ENCODE results near the gene DNAJB8. TPM values are rescaled to one million over a fixed set of nuclear protein-coding genes. Genes with fewer than 3 reads are reported as not detected.

The DNAJB8 gene
- total RNA-seq, 1 donor from 2014 or later: not detected

DNA sequence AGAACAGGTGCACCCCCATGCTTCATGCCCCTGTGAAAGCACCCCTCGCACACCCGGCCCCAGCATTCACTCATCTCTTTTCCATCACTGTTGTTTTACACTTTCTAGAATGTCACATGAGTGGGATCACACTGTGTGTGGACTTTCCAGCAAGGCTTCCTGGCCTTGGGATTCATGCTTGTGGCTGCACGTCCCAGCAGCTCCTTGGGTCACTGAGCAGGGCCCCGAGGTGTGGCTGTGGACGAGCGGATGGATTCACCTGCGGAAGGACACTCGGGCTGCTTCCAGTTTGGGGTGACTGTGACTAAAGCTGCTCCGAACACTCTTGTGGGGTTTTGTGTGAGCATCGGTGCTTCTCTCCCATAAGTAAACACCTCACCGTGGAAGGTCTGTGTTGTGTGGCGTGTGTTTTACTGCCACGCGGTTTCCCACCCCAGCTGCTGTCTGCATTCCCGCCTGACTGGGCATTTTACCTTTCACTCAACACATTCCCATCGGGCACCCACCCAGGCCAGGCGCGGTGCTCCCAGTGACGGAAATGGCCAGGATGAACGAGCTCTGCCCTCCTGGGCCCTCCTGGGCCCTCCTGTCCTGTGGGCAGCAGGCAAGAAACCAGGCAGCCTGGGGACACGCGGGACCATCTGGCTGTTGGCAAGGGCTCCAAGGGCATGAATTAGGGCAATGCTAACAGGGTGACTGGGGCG lies 41.4 kb downstream of the DNAJB8 start:
- Mint-ChIP-seq H3K36me3 (ENCODE audit: unreplicated experiment) (no peaks in the 10 kb centered on the region), H3K27ac (ENCODE audit: unreplicated experiment) (no peak overlapping the region), H3K27me3 (ENCODE audit: unreplicated experiment) (peaks cover 25% of the 10 kb centered on the region), H3K4me3 (ENCODE audit: unreplicated experiment) (no peak overlapping the region), H3K9me3 (ENCODE audit: unreplicated experiment) (no peaks in the 10 kb centered on the region), H3K4me1 (ENCODE audit: unreplicated experiment) (peaks cover 4% of the 10 kb centered on the region)
- TF ChIP-seq, protein P1, sequence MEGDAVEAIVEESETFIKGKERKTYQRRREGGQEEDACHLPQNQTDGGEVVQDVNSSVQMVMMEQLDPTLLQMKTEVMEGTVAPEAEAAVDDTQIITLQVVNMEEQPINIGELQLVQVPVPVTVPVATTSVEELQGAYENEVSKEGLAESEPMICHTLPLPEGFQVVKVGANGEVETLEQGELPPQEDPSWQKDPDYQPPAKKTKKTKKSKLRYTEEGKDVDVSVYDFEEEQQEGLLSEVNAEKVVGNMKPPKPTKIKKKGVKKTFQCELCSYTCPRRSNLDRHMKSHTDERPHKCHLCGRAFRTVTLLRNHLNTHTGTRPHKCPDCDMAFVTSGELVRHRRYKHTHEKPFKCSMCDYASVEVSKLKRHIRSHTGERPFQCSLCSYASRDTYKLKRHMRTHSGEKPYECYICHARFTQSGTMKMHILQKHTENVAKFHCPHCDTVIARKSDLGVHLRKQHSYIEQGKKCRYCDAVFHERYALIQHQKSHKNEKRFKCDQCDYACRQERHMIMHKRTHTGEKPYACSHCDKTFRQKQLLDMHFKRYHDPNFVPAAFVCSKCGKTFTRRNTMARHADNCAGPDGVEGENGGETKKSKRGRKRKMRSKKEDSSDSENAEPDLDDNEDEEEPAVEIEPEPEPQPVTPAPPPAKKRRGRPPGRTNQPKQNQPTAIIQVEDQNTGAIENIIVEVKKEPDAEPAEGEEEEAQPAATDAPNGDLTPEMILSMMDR (IDR thresholded peaks at IDR 0.05): no peak
- DNase-seq (ENCODE audit: extremely low spot score, unreplicated experiment): no peak

DNA sequence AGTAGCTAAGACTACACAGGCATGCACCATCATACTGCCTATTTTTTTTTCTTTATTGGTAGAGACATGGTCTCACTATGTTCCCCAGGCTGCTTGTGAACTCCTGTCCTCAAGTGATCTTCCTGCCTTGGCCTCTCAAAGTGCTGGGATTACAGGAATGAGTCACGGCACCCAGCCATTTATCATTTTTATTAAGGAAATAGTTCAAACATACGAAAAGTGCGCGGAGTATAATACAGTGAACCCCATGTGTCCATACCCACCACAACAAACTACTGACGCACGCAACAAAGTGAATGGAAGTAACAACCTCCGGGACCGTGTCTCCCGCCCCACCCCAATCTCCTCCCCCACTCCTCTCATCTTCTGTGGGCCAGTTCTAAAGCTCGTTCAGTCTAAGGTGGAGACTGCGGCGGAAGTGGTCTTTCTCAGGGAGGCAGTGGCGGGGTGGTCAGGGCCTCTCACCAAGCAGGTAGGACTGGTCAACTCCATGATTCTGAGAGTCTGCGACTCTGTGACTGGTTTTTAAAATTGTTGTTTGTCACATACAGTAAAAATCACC lies 42.1 kb downstream of the DNAJB8 start:
- DNase-seq (ENCODE audit: extremely low spot score, unreplicated experiment): no peak
- no peak overlapping the region for H3K27ac Mint-ChIP-seq (ENCODE audit: unreplicated experiment)
- H3K36me3 Mint-ChIP-seq (ENCODE audit: unreplicated experiment): no peaks in the 10 kb centered on the region
- H3K9me3 Mint-ChIP-seq (ENCODE audit: unreplicated experiment): no peaks in the 10 kb centered on the region
- no peaks in the 10 kb centered on the region for H3K4me1 Mint-ChIP-seq (ENCODE audit: unreplicated experiment)
- TF ChIP-seq, protein P1 (IDR thresholded peaks at IDR 0.05): no peak
- H3K27me3 Mint-ChIP-seq (ENCODE audit: unreplicated experiment): peaks cover 18% of the 10 kb centered on the region
- no peak overlapping the region for H3K4me3 Mint-ChIP-seq (ENCODE audit: unreplicated experiment)

DNA sequence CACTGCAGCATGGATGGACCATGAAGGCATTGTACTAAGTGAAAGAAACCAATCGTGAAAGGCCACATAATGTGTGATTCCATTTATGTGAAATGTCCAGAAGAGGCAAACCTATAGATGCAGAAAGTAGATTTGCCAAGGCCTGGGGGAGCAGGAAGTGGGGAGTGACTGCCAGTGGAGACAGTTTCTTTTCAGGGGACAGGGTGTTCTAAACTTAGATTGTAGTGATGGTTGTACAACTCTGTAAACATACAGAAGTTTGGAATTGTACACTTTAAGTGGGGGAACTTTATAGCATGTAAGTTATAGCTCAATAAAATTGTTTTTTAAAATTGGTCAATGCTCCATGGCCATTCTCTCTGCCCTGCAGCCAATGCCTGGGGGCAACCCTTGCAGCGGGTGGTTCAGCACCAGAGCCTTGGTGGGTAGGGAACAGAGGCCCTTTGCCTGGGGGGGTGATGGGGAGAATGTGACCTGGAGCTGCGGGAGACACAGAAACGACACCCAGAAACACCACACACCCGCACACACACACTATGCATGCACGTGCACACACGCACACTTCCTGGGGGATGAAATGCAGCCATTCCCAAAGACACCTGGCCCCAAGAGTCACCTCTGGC lies 43.1 kb downstream of the DNAJB8 start:
- H3K27me3 Mint-ChIP-seq (ENCODE audit: unreplicated experiment): peaks cover 24% of the 10 kb centered on the region
- no peaks in the 10 kb centered on the region for H3K4me1 Mint-ChIP-seq (ENCODE audit: unreplicated experiment)
- H3K4me3 Mint-ChIP-seq (ENCODE audit: unreplicated experiment): no peak overlapping the region
- H3K36me3 Mint-ChIP-seq (ENCODE audit: unreplicated experiment): peaks cover 7% of the 10 kb centered on the region
- peaks cover 5% of the 10 kb centered on the region for H3K9me3 Mint-ChIP-seq (ENCODE audit: unreplicated experiment)
- DNase-seq (ENCODE audit: extremely low spot score, unreplicated experiment): no peak
- no peak overlapping the region for H3K27ac Mint-ChIP-seq (ENCODE audit: unreplicated experiment)
- TF ChIP-seq, protein P1 (IDR thresholded peaks at IDR 0.05): no peak

DNA sequence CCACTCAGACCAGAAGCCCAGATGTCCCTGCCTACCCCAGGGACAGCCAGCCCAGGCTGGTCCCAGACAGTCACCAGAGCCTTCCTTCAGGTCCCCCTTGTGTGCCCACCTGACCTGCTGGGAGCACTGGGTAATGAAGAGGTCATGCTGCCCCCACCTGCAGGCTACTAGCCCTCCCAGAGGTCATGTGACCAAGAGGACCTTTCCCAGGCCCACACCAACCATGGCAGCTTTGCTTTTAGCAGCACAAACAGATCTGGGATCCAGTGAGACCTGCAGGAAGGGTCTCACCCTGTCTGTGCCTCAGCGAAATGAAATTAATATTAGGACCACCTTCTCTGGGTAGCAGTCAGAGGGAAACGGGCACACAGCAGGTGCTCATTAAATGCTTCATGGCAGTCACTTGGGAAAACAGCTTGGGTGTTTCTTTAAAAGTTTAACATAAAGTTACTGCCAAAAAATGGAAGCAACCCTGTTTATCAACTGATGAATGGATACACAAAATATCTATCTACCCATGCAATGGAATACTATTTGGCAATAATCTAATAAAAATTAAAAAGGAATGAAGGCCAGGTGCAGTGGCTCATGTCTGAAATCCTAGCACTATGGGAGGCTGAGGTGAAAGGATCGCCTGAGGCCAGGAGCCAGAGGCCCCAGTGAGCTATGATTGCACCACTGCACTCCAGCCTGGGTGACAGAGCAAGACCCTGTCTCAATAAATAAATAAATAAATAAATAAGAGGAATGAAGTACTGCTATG lies 43.7 kb downstream of the DNAJB8 start:
- H3K4me1 Mint-ChIP-seq (ENCODE audit: unreplicated experiment): no peaks in the 10 kb centered on the region
- no peak for DNase-seq (ENCODE audit: extremely low spot score, unreplicated experiment)

More for the DNA sequence above, 43.7 kb downstream of the DNAJB8 start:
- Mint-ChIP-seq H3K27ac (ENCODE audit: unreplicated experiment) (no peak overlapping the region), H3K27me3 (ENCODE audit: unreplicated experiment) (peaks cover 18% of the 10 kb centered on the region), H3K36me3 (ENCODE audit: unreplicated experiment) (peaks cover 7% of the 10 kb centered on the region), H3K4me3 (ENCODE audit: unreplicated experiment) (no peak overlapping the region), H3K9me3 (ENCODE audit: unreplicated experiment) (peaks cover 5% of the 10 kb centered on the region)
- TF ChIP-seq, protein P1 (IDR thresholded peaks at IDR 0.05): no peak
